SKM-1 treated with dmso at 0.1 percent for 144 hours (cell line): ENCODE measurements around the gene NRXN3.

Source experiments
- DNase-seq: peaks from one replicate; lab custom pipeline; 2025; ENCODE audit not compliant: unreplicated experiment; lab: John Stamatoyannopoulos, UW

The NRXN3 gene

GRCh38 chr14:79177106-79177505 lies 1006.9 kb downstream of the NRXN3 start:
- DNase-seq, result no peak

- DNase-seq, result no peak
Observed at GRCh38 chr14:79178719-79179118, 1008.5 kb downstream of the NRXN3 start.

GRCh38 chr14:79179985-79180384 lies 1009.8 kb downstream of the NRXN3 start:
- DNase-seq, result no peak

GRCh38 chr14:79180656-79181055 lies 1010.5 kb downstream of the NRXN3 start:
- DNase-seq, result no peak

- DNase-seq, result no peak
Observed at GRCh38 chr14:79186523-79186922, 1016.4 kb downstream of the NRXN3 start.

GRCh38 chr14:79193689-79194477 lies 1023.7 kb downstream of the NRXN3 start:
- DNase-seq, result no peak

- DNase-seq, result no peak
Observed at GRCh38 chr14:79196216-79196615, 1026.0 kb downstream of the NRXN3 start.

GRCh38 chr14:79197516-79197915 lies 1027.3 kb downstream of the NRXN3 start:
- DNase-seq, result no peak

GRCh38 chr14:79199217-79199616 lies 1029.0 kb downstream of the NRXN3 start:
- DNase-seq, result no peak

GRCh38 chr14:79201564-79202207 lies 1031.5 kb downstream of the NRXN3 start:
- DNase-seq, result no peak

GRCh38 chr14:79204591-79204990 lies 1034.4 kb downstream of the NRXN3 start:
- DNase-seq, result no peak

- no peak for DNase-seq
Observed at GRCh38 chr14:79209418-79209817, 1039.2 kb downstream of the NRXN3 start.

- DNase-seq, result no peak
Observed at GRCh38 chr14:79225815-79226214, 1055.6 kb downstream of the NRXN3 start.

- DNase-seq, result no peak
Observed at GRCh38 chr14:79229383-79229909, 1059.3 kb downstream of the NRXN3 start.

- no peak for DNase-seq
Observed at GRCh38 chr14:79242666-79243065, 1072.5 kb downstream of the NRXN3 start.

GRCh38 chr14:79246173-79246572 lies 1076.0 kb downstream of the NRXN3 start:
- no peak for DNase-seq

GRCh38 chr14:79248126-79248525 lies 1078.0 kb downstream of the NRXN3 start:
- no peak for DNase-seq

- no peak for DNase-seq
Observed at GRCh38 chr14:79248771-79249170, 1078.6 kb downstream of the NRXN3 start.

- DNase-seq, result no peak
Observed at GRCh38 chr14:79251278-79251677, 1081.1 kb downstream of the NRXN3 start.

GRCh38 chr14:79253576-79253975 lies 1083.4 kb downstream of the NRXN3 start:
- DNase-seq, result no peak

GRCh38 chr14:79254069-79254775 lies 1084.0 kb downstream of the NRXN3 start:
- no peak for DNase-seq

GRCh38 chr14:79256380-79256779 lies 1086.2 kb downstream of the NRXN3 start:
- no peak for DNase-seq
